Spinal cord (tissue), 10 donors: ENCODE results near the gene FAM78B. TPM values are rescaled to one million over a fixed set of nuclear protein-coding genes. Genes with fewer than 3 reads are reported as not detected.

ENCODE experiments used
- DNase-seq, 6 donors: peaks; one replicate each; pipeline versions ENCODE4 v3.0.0 to v3.0.0-alpha.2; 2013 to 2015; ENCODE audit warnings: low spot score in 6 of 6, low read depth in 4 of 6
- H3K27ac ChIP-seq: one replicate; pipeline ENCODE4 v1.5.1; 2013; ENCODE audit warnings: low read depth, low read length, control low read depth
- H3K27me3 ChIP-seq: one replicate; pipeline ENCODE4 v1.6.1; 2013; ENCODE audit warnings: low read length; ENCODE audit not compliant: control insufficient read depth, insufficient read depth
- H3K36me3 ChIP-seq: one replicate; pipeline ENCODE4 v1.6.1; 2013; ENCODE audit warnings: low read length; ENCODE audit not compliant: control insufficient read depth, insufficient read depth
- H3K4me1 ChIP-seq: one replicate; pipeline ENCODE4 v1.6.1; 2013; ENCODE audit warnings: low read length; ENCODE audit not compliant: control insufficient read depth, insufficient read depth
- H3K4me3 ChIP-seq: one replicate; pipeline ENCODE4 v1.5.1; 2013; ENCODE audit warnings: low read depth, low read length, control low read depth
- H3K9me3 ChIP-seq: one replicate; pipeline ENCODE4 v1.6.1; 2013; ENCODE audit warnings: low read length; ENCODE audit not compliant: control insufficient read depth, insufficient read depth
- WGBS: methylation state at CpG from one replicate; pipeline ENCODE4 v1.1.5; 2013; ENCODE audit warnings: missing lambda C conversion rate; ENCODE audit not compliant: insufficient coverage; 5-methylcytosine and 5-hydroxymethylcytosine counted together
- polyA plus RNA-seq, 2 donors: library from polyadenylated mRNA; unstranded; fragments of 120-200 nt; gene quantifications; one replicate each; pipeline ENCODE4 v1.2.1, GENCODE V29; 2013; ENCODE audit not compliant: insufficient read length in 2 of 2
- total RNA-seq, 2 donors: library from RNA; depleted of rRNA in 1 of 2; stranded (reverse); fragments of 120-200 nt in 1 of 2; fragments of >200 nt in 1 of 2; gene quantifications; one replicate each; pipeline versions ENCODE4 v1.2.3 to v1.2.4, GENCODE V29; 2013 to 2014
- donor health status: healthy.

Gene FAM78B
- total and polyA plus RNA-seq, 4 donors: 4.5 to 19.9 (median 10.7) TPM

- no peak overlapping the region for H3K27ac ChIP-seq
- DNase-seq: no peak
- no CpG with 5 or more reads among the region's 1 CpG for WGBS
- H3K4me1 ChIP-seq: no peaks in the 10 kb centered on the region
- H3K27me3 ChIP-seq: no peaks in the 10 kb centered on the region
- H3K4me3 ChIP-seq: no peak overlapping the region
- peaks cover 3% of the 10 kb centered on the region for H3K36me3 ChIP-seq
- no peaks in the 10 kb centered on the region for H3K9me3 ChIP-seq
Observed at GRCh38 chr1:166114419-166114818, 52.4 kb downstream of the FAM78B start.

- no peaks in the 10 kb centered on the region for H3K4me1 ChIP-seq
- no peak overlapping the region for H3K4me3 ChIP-seq
- no peaks in the 10 kb centered on the region for H3K9me3 ChIP-seq
- WGBS: no CpG with 5 or more reads among the region's 1 CpG
- DNase-seq: no peak
- H3K27me3 ChIP-seq: no peaks in the 10 kb centered on the region
- H3K27ac ChIP-seq: no peak overlapping the region
- H3K36me3 ChIP-seq: peaks cover 3% of the 10 kb centered on the region
Observed at GRCh38 chr1:166113630-166114029, 53.2 kb downstream of the FAM78B start.

GRCh38 chr1:166113031-166113430 lies 53.8 kb downstream of the FAM78B start:
- WGBS: 91% methylated on average over 3 of the region's 3 CpGs
- no peak for DNase-seq
- no peaks in the 10 kb centered on the region for H3K4me1 ChIP-seq
- H3K4me3 ChIP-seq: no peak overlapping the region
- H3K36me3 ChIP-seq: peaks cover 3% of the 10 kb centered on the region
- no peak overlapping the region for H3K27ac ChIP-seq
- no peaks in the 10 kb centered on the region for H3K27me3 ChIP-seq
- no peaks in the 10 kb centered on the region for H3K9me3 ChIP-seq

- no peaks in the 10 kb centered on the region for H3K4me1 ChIP-seq
- H3K9me3 ChIP-seq: no peaks in the 10 kb centered on the region
- no CpG with 5 or more reads among the region's 2 CpGs for WGBS
- peaks cover 3% of the 10 kb centered on the region for H3K36me3 ChIP-seq
- no peak overlapping the region for H3K27ac ChIP-seq
- no peaks in the 10 kb centered on the region for H3K27me3 ChIP-seq
- DNase-seq: no peak
- H3K4me3 ChIP-seq: no peak overlapping the region
Observed at GRCh38 chr1:166112425-166112824, 54.4 kb downstream of the FAM78B start.

GRCh38 chr1:166111430-166111829 lies 55.4 kb downstream of the FAM78B start:
- no peaks in the 10 kb centered on the region for H3K27me3 ChIP-seq
- H3K36me3 ChIP-seq: peaks cover 3% of the 10 kb centered on the region
- 93% methylated on average over 2 of the region's 3 CpGs for WGBS
- no peaks in the 10 kb centered on the region for H3K9me3 ChIP-seq
- no peaks in the 10 kb centered on the region for H3K4me1 ChIP-seq
- no peak for DNase-seq
- H3K27ac ChIP-seq: no peak overlapping the region
- no peak overlapping the region for H3K4me3 ChIP-seq

- 68% methylated on average over 3 of the region's 4 CpGs for WGBS
- no peaks in the 10 kb centered on the region for H3K27me3 ChIP-seq
- no peaks in the 10 kb centered on the region for H3K36me3 ChIP-seq
- peaks cover 18% of the 10 kb centered on the region for H3K4me1 ChIP-seq
- H3K9me3 ChIP-seq: no peaks in the 10 kb centered on the region
- DNase-seq: no peak
- no peak overlapping the region for H3K4me3 ChIP-seq
- H3K27ac ChIP-seq: no peak overlapping the region
Observed at GRCh38 chr1:166090244-166090643, 76.6 kb downstream of the FAM78B start.

GRCh38 chr1:166089804-166090203 lies 77.0 kb downstream of the FAM78B start:
- H3K27ac ChIP-seq: no peak overlapping the region
- H3K4me3 ChIP-seq: no peak overlapping the region
- no peaks in the 10 kb centered on the region for H3K27me3 ChIP-seq
- H3K9me3 ChIP-seq: no peaks in the 10 kb centered on the region
- no peak for DNase-seq
- peaks cover 16% of the 10 kb centered on the region for H3K4me1 ChIP-seq
- H3K36me3 ChIP-seq: no peaks in the 10 kb centered on the region
- WGBS: 32% methylated on average over 5 of the region's 6 CpGs

GRCh38 chr1:166088572-166088955 lies 78.2 kb downstream of the FAM78B start:
- H3K27me3 ChIP-seq: no peaks in the 10 kb centered on the region
- H3K4me3 ChIP-seq: no peak overlapping the region
- no peaks in the 10 kb centered on the region for H3K36me3 ChIP-seq
- DNase-seq: no peak
- H3K9me3 ChIP-seq: no peaks in the 10 kb centered on the region
- H3K4me1 ChIP-seq: peaks cover 8% of the 10 kb centered on the region
- no peak overlapping the region for H3K27ac ChIP-seq
- WGBS: 83% methylated on average over 2 of the region's 4 CpGs

GRCh38 chr1:166087734-166088571 lies 78.8 kb downstream of the FAM78B start:
- no peak overlapping the region for H3K27ac ChIP-seq
- H3K27me3 ChIP-seq: no peaks in the 10 kb centered on the region
- 82% methylated on average over 8 of the region's 8 CpGs for WGBS
- peaks cover 8% of the 10 kb centered on the region for H3K4me1 ChIP-seq
- DNase-seq: no peak
- H3K36me3 ChIP-seq: no peaks in the 10 kb centered on the region
- no peaks in the 10 kb centered on the region for H3K9me3 ChIP-seq
- no peak overlapping the region for H3K4me3 ChIP-seq
